ENCODE data around the gene PRKCA. TPM values are rescaled to one million over a fixed set of nuclear protein-coding genes. Genes with fewer than 3 reads are reported as not detected.

PRKCA gene
- total RNA-seq, 1 experiment from 2014 or later, result 29.6 TPM

- H3K9me3 Mint-ChIP-seq (ENCODE audit: unreplicated experiment), result no peaks in the 10 kb centered on the region
- Histone ChIP-seq H3K9me3 (no peaks in the 10 kb centered on the region), H3K4me1 (no peaks in the 10 kb centered on the region), H3K27me3 (replicated peaks; ENCODE audit: control insufficient read depth, insufficient read depth, low read length) (no peaks in the 10 kb centered on the region), H3K4me3 (ENCODE audit: low read depth, low read length) (no peak overlapping the region), H3K36me3 (ENCODE audit: control insufficient read depth, insufficient read depth, low read length) (no peaks in the 10 kb centered on the region; the same call in 1 of the 2 replicates)
- H3K4me1 Mint-ChIP-seq (ENCODE audit: low read depth, unreplicated experiment), result no peaks in the 10 kb centered on the region
- no peaks in the 10 kb centered on the region for H3K27me3 Mint-ChIP-seq (ENCODE audit: insufficient read depth, unreplicated experiment)
- BruUV-seq (replicated peaks), result no TSS peak
- intact Hi-C loops (cut with micrococcal nuclease; ENCODE audit: unreplicated experiment), result no loop called here
- DNase-seq, result no peak
- ChIA-PET CTCF (no interaction called here), POLR2A (no interaction called here)
- TF ChIP-seq CTCF (IDR thresholded peaks at IDR 0.05; ENCODE audit: insufficient read depth in 1 of 2, low read depth in 1 of 2, low read length in 1 of 2, severe bottlenecking in 1 of 2, unreplicated experiment in 1 of 2), result no peak
- peaks cover 3% of the 10 kb centered on the region for H3K36me3 Mint-ChIP-seq (ENCODE audit: insufficient read depth, unreplicated experiment)
- H3K4me3 Mint-ChIP-seq (ENCODE audit: unreplicated experiment), result no peak overlapping the region
- no peak overlapping the region for H3K27ac Mint-ChIP-seq (ENCODE audit: unreplicated experiment)
These were observed 487.6 kb downstream of the PRKCA start for GRCh38 chr17:66789961-66790437.

GRCh38 chr17:66790501-66791061 lies 488.2 kb downstream of the PRKCA start:
- Mint-ChIP-seq H3K27ac (ENCODE audit: unreplicated experiment) (no peak overlapping the region), H3K36me3 (ENCODE audit: insufficient read depth, unreplicated experiment) (no peaks in the 10 kb centered on the region), H3K9me3 (ENCODE audit: unreplicated experiment) (no peaks in the 10 kb centered on the region), H3K4me3 (ENCODE audit: unreplicated experiment) (no peak overlapping the region), H3K4me1 (ENCODE audit: low read depth, unreplicated experiment) (no peaks in the 10 kb centered on the region), H3K27me3 (ENCODE audit: insufficient read depth, unreplicated experiment) (no peaks in the 10 kb centered on the region)
- CTCF ChIA-PET, result no interaction called here
- intact Hi-C loops (cut with micrococcal nuclease; ENCODE audit: unreplicated experiment), result no loop called here
- no peak overlapping the region for H3K4me3 ChIP-seq (ENCODE audit: low read depth, low read length)
- TF ChIP-seq CTCF (IDR thresholded peaks at IDR 0.05; ENCODE audit: insufficient read depth in 1 of 2, low read depth in 1 of 2, low read length in 1 of 2, severe bottlenecking in 1 of 2, unreplicated experiment in 1 of 2), result no peak
- H3K4me1 ChIP-seq, result no peaks in the 10 kb centered on the region
- H3K27me3 ChIP-seq (replicated peaks; ENCODE audit: control insufficient read depth, insufficient read depth, low read length), result no peaks in the 10 kb centered on the region
- POLR2A ChIA-PET, result no interaction called here
- no peaks in the 10 kb centered on the region; the same call in 1 of the 2 replicates for H3K36me3 ChIP-seq (ENCODE audit: control insufficient read depth, insufficient read depth, low read length)
- no peak for DNase-seq
- no peaks in the 10 kb centered on the region for H3K9me3 ChIP-seq
- no TSS peak for BruUV-seq (replicated peaks)

GRCh38 chr17:66791347-66791746 lies 488.9 kb downstream of the PRKCA start:
- BruUV-seq (replicated peaks), result no TSS peak
- H3K9me3 ChIP-seq, result no peaks in the 10 kb centered on the region
- no peak for TF ChIP-seq CTCF (IDR thresholded peaks at IDR 0.05; ENCODE audit: insufficient read depth in 1 of 2, low read depth in 1 of 2, low read length in 1 of 2, severe bottlenecking in 1 of 2, unreplicated experiment in 1 of 2)
- CTCF ChIA-PET, result no interaction called here
- no peaks in the 10 kb centered on the region for H3K4me1 ChIP-seq
- H3K27ac Mint-ChIP-seq (ENCODE audit: unreplicated experiment), result no peak overlapping the region
- H3K9me3 Mint-ChIP-seq (ENCODE audit: unreplicated experiment), result no peaks in the 10 kb centered on the region
- no peaks in the 10 kb centered on the region for H3K27me3 ChIP-seq (replicated peaks; ENCODE audit: control insufficient read depth, insufficient read depth, low read length)
- no peak overlapping the region for H3K4me3 Mint-ChIP-seq (ENCODE audit: unreplicated experiment)
- intact Hi-C loops (cut with micrococcal nuclease; ENCODE audit: unreplicated experiment), result no loop called here
- POLR2A ChIA-PET, result no interaction called here
- DNase-seq, result no peak
- H3K36me3 ChIP-seq (ENCODE audit: control insufficient read depth, insufficient read depth, low read length), result no peaks in the 10 kb centered on the region; the same call in 1 of the 2 replicates
- H3K36me3 Mint-ChIP-seq (ENCODE audit: insufficient read depth, unreplicated experiment), result peaks cover 4% of the 10 kb centered on the region
- no peaks in the 10 kb centered on the region for H3K4me1 Mint-ChIP-seq (ENCODE audit: low read depth, unreplicated experiment)
- no peaks in the 10 kb centered on the region for H3K27me3 Mint-ChIP-seq (ENCODE audit: insufficient read depth, unreplicated experiment)
- H3K4me3 ChIP-seq (ENCODE audit: low read depth, low read length), result no peak overlapping the region

Measured in Caco-2 (cell line).